Measurements from ENCODE around the gene LRRC40. TPM values are rescaled to one million over a fixed set of nuclear protein-coding genes. Genes with fewer than 3 reads are reported as not detected.
"Not testable (repeated sequence)": the region's sequence is repeated elsewhere in the genome, so short reads cannot be mapped to it uniquely, and the experiment has no call there.

Gene LRRC40
- total RNA-seq, 1 donor from 2014 or later, result 17.1 TPM

- no peak for DNase-seq (ENCODE audit: low spot score)
These were observed 3.1 kb downstream of the LRRC40 start for GRCh38 chr1:70202173-70202758.

DNA sequence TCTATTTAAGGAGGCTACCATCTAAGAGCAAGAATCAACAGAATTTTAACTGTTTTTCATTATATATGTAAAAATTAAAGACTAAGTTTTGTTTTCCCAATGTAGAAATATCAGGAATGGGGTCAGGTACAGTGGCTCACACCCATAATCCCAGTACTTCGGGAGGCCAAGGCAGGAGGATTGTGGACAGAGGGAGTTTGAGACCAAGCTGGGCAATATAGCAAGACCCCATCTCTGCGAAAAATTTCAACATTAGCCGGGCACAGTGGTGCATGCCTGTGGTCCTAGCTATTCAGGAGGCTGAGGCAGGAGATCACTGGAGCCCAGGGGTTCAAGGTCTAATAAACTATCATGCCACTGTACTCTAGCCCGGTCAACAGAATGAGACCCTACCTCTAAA lies 5.3 kb downstream of the LRRC40 start:
- DNase-seq (ENCODE audit: low spot score), result no peak

DNA sequence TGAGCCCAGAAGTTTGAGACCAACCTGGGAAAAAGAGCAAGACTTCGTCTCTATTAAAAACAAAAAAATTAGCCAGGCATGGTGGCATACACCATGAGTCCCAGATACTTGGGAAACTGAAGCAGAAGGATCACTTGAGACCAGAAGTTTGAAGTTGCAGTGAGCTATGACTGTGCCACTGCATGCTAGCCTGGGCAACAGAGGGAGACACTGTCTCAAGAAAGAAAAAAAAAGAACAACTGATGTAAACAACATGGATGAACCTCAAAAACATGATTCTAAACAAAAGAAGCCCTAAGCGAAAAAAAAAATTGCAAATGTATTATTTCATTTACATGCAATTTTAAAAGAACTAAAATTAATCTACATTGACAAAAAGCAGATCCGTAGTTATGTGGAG lies 9.0 kb downstream of the LRRC40 start:
- DNase-seq (ENCODE audit: low spot score), result no peak

- DNase-seq (ENCODE audit: low spot score), result no peak
These were observed 10.0 kb downstream of the LRRC40 start for GRCh38 chr1:70195342-70195741.

DNA sequence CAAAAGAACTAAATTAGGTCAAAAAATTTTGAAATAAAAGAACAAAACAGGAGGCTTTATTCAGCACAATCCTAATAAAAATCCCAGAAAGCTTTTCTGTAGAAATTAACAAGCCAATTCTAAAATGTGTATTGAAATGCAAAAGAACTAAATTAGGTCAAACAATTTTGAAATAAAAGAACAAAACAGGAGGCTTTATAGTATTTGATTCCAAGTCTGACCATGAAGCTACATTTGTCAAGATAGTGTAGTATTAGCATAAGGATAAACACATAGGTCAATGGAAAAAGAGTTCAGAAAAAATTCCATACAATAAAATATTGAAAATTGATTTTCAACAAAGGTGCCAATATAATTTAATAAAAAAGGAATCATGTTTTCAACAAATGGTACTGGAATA lies 10.8 kb downstream of the LRRC40 start:
- DNase-seq (ENCODE audit: low spot score), result no peak

DNA sequence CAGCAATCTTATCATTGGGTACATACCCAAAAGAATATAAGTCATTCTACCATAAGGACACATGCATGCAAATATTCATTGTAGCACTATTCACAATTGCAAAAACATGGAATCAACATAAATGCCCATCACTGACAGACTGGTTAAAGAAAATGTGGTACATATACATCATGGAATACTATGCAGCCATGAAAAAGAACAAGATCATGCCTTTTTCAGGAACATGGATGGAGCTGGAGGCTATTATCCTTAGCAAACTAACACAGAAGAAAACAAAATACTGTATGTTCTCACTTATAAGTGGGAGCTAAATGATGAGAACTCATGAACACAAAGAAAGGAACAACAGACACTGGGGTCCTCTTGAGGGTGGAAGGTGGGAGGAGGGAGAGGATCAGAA lies 12.9 kb downstream of the LRRC40 start:
- DNase-seq (ENCODE audit: low spot score), result not testable (repeated sequence)

- no peak for DNase-seq (ENCODE audit: low spot score)
These were observed 15.2 kb downstream of the LRRC40 start for GRCh38 chr1:70190180-70190579.

GRCh38 chr1:70188522-70188921 lies 16.9 kb downstream of the LRRC40 start:
- DNase-seq (ENCODE audit: low spot score), result no peak

- not testable (repeated sequence) for DNase-seq (ENCODE audit: low spot score)
These were observed 20.2 kb downstream of the LRRC40 start for GRCh38 chr1:70185181-70185580.

DNA sequence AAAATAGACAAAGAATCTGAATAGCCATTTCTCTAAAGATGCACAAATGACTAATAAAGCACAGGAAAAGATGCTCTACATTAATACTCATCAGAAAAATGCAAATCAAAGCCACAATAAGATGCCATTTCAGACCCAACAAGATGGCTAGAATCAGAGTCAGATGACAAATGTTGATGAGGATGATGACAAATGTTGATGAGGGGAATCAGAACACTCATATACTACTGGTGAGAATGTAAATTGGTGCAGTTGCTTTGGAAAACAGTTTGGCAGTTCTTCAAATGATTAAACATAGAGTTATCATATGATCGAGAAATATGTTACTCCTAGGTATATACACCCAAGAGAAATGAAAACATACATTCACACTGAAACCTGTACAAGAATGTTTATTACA lies 33.9 kb downstream of the LRRC40 start:
- DNase-seq (ENCODE audit: low spot score), result no peak

- no peak for DNase-seq (ENCODE audit: low spot score)
These were observed 36.1 kb downstream of the LRRC40 start for GRCh38 chr1:70169018-70169839.

DNA sequence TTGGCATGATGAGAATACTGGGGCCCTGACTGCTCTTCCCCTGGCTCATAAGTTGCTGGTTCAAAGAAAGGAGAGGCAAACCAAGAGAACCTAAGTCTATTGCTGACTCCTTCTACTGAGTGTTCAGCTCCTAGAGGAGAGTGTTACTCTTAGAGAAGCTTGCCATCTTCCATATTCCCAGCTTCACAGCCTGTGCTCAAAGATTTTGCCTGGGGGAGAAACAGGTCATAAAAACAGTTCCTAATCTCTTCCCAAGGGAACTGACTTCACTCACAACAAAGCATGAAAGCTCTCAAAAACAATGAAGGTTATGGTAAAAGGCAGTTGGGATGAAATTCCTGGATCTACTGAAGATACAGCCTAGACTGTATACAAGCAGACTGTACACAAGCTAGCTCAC lies 37.1 kb downstream of the LRRC40 start:
- DNase-seq (ENCODE audit: low spot score), result no peak

- no peak for DNase-seq (ENCODE audit: low spot score)
These were observed 41.0 kb downstream of the LRRC40 start for GRCh38 chr1:70164350-70164749.

DNA sequence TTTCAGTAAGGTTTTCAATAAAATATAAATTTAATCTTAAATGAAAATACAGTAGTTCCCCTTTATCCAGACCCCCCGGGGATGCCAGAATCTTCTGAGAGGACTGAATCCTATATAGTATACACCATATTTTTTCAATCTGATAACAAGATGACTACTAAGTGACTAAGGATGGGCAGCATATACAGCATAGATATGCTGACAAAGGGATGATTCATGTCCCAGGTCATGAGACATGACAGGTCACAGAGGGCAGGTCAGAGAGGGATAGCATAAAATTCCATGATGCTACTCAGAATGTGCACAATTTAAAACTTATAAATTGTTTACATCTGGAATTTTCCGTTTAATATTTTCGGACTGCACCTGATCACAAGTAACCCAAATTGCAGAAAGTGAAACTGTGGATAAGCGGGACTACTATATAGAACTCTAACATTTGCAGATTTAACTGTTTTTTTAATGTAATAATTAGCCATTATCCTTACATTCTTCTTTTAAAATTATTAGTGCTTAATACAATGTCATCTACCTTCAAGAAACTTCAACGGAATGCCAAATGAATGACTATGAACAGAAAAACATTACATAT lies 48.8 kb downstream of the LRRC40 start:
- DNase-seq (ENCODE audit: low spot score), result no peak

- DNase-seq (ENCODE audit: low spot score), result no peak
These were observed 51.6 kb downstream of the LRRC40 start for GRCh38 chr1:70153739-70154138.

DNA sequence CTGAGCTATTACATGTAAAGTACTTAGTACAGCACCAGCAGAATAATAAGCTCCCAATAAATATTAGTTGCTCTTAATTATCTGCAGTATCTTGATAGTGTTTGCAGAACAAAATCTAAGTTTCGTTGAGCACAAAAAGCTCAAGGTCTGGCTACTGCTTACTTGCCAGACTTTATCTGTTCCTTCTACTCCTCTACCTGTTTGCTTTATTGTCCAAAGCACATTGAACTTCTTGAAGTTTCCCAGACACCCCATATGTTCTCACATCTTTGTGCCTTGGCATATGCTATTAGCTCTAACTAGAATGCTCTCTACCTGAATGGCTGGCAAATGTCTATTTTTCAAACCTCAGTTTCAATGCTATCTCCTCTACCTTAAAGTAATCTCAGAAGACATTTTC lies 54.9 kb downstream of the LRRC40 start:
- no peak for DNase-seq (ENCODE audit: low spot score)

DNA sequence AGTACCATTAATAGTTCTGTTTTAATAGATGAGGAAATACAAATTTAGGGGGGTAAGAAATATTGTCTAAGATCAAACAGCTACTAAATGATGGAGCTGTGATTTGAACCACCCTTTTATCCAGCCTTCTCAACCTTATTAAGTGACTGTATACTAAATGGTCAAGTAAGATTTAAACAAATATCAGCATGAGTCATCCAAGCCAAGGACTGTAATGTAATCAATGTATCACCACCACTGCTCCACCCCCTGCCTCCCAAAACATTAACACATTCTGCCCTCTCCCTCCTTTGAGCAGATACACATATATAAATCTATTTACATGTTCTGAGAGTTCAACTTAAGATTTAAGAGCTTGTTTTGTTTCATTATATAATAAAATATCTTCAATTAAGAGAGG lies 58.9 kb downstream of the LRRC40 start:
- no peak for DNase-seq (ENCODE audit: low spot score)

- DNase-seq (ENCODE audit: low spot score), result peak; percentile 72
These were observed 62.2 kb downstream of the LRRC40 start for GRCh38 chr1:70143048-70143659.

GRCh38 chr1:70142075-70142474 lies 63.3 kb downstream of the LRRC40 start:
- peak; percentile 82 for DNase-seq (ENCODE audit: low spot score)

DNA sequence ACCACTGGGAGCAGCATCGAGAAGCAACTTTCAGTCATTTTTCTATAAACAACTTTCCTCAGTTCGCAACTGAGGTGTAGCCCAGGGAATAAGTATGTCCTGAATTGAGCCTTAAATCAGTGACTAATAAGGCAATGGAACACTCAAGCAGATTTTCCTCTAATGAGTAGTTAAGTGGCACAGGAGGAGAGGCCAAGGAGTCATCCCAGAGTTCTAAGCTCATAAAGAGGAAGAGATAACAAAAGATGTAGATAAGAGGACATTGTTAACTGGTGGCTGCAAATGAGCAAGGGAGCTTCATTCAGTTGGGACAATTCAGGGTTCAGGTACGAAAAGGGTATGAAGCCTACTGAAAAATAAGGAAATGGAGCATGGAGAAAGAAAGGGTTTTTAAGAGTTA lies 64.5 kb downstream of the LRRC40 start:
- DNase-seq (ENCODE audit: low spot score), result no peak

DNA sequence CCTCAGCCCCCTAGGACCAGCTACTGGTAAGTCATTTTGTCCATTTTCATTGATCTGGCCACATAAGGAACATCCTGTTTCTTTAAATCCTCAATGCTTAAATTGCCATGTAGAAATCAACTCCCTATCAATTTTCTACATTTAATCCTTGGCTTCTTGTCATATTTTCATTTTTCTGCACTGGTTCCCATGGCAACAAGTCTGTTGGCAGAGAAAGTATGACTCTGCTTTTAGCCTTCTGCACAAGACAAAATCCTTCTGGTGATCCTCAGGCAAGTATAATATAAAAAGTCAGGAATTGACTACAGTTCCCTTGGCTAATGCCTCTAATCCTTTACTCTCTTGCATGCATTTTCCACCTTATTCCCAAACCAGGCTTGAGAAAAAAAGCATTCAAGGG lies 65.0 kb downstream of the LRRC40 start:
- peak; percentile 96 for DNase-seq (ENCODE audit: low spot score)

GRCh38 chr1:70134148-70134547 lies 71.2 kb downstream of the LRRC40 start:
- no peak for DNase-seq (ENCODE audit: low spot score)

GRCh38 chr1:70117046-70117445 lies 88.3 kb downstream of the LRRC40 start:
- DNase-seq (ENCODE audit: low spot score), result peak; percentile 90
